GM12872 (cell line): ENCODE results near the gene RABL2B.

Experiments used
- TF ChIP-seq, protein P1 (sequence below): IDR thresholded peaks from 3 replicates; pipeline ENCODE4 v1.5.1; 2011; ENCODE audit warnings: low read depth, mild to moderate bottlenecking, low read length, moderate library complexity; ENCODE audit not compliant: insufficient read depth

RABL2B gene

DNA sequence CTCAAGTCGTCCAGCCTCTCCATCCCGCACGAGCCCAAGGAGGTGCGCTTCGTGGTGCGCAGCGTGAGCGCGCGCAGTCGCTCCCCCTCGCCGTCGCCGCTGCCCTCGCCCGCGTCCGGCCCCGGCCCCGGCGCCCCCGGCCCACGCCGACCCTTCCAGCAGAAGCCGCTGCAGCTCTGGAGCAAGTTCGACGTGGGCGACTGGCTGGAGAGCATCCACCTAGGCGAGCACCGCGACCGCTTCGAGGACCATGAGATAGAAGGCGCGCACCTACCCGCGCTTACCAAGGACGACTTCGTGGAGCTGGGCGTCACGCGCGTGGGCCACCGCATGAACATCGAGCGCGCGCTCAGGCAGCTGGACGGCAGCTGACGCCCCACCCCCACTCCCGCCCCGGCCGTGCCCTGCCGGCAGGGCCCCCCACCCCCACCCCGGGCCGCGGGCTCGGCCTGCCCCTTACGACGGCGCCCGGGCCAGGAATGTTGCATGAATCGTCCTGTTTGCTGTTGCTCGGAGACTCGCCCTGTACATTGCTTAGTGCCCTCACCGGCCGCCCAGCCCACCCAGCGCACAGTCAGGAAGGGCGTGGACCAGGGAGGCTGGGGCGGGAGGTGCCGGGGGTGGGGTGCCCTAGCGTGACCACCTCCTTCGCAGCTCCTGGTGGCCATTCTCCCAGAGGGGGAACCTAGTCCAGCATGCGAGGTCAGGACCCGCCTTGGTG is 52.3 kb downstream of the RABL2B start:
- TF ChIP-seq, protein P1, sequence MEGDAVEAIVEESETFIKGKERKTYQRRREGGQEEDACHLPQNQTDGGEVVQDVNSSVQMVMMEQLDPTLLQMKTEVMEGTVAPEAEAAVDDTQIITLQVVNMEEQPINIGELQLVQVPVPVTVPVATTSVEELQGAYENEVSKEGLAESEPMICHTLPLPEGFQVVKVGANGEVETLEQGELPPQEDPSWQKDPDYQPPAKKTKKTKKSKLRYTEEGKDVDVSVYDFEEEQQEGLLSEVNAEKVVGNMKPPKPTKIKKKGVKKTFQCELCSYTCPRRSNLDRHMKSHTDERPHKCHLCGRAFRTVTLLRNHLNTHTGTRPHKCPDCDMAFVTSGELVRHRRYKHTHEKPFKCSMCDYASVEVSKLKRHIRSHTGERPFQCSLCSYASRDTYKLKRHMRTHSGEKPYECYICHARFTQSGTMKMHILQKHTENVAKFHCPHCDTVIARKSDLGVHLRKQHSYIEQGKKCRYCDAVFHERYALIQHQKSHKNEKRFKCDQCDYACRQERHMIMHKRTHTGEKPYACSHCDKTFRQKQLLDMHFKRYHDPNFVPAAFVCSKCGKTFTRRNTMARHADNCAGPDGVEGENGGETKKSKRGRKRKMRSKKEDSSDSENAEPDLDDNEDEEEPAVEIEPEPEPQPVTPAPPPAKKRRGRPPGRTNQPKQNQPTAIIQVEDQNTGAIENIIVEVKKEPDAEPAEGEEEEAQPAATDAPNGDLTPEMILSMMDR: no peak

DNA sequence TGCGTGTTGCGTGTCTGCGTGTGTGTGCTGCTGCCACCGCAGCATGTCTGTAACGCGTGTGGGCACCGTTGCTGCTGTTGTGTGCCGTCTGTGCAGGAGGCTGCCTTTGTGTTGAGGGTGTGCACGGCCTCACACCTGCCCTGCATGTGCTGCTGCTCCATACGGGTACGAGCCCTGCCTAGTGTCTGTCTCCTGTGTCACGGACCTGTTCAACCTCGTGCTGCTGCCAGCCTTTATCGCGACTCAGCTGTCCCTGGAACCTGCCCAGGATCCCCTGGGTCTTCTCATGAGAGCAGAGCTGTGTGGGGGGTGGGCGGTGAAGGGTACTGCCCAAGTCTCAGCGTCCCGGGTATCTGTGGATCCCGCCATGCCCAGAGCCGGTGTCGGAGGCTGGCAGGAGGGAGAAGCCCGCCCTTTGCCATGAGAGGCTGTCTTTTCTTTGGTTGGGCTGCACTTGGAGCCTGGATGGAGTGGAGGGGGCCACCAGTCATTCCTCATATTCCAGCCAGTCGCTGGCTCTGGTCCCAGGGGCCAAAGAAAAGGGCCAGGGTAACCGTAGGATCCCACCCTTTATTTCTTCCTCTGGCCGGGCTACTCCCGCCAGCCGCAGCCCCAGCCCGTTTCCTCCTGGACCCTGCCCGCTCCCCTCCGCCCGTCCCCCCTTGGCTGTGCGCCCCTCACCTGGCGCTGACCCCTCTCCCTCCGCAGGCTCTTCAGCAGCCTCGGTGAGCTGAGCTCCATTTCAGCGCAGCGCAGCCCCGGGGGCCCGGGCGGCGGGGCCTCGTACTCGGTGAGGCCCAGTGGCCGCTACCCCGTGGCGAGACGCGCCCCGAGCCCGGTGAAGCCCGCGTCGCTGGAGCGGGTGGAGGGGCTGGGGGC is 53.2 kb downstream of the RABL2B start:
- TF ChIP-seq, protein P1: no peak

DNA sequence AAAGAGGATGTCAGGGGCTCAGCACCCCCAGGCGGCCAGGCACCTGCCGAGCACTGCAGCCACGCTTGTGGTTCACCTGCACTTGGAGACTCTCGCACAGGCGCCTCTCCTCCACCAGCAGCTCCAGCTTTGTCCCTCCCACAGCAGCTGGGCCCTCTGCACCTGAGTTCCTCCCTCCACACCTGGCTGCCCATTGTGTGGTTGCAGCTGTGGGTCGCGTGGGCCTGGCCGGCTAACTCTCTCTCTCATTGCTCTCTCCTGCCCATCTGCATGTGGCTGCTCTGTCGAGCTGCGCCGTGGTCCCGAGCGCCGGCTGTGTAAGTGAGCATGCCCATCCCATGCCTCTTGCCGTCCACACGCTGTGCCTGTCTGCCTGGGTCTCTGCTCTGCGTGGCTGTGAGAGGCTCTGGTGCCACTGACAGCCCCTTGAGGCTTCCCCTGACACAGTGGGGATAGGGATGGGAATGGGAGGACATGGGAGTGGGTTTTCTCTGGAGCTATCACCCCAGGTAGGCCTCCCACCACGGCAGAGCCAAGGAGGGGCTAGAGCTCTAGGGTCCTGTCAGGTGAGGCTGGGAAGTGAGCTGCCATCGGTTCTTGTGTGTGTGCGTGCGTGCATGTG is 53.9 kb downstream of the RABL2B start:
- TF ChIP-seq, protein P1: no peak

DNA sequence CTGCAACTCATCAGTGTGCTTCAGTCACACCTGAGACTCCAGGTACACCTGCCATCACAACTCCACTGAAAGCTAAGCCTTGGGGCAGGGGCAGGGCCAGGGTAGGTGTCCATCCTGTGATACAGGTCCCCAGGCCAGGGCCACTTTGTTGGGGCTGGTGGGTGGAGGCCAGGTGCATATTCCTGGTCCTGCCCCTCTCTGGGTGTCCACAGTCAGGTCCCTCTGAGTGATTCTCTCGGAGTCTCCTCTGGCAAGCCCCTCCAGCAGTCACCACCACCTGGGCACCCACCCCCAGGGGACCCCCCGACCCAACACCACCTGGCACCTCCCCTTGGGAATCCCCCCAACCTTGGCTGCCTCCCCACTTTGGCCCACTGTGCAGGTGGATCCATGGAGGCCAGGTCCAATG is 54.9 kb downstream of the RABL2B start:
- TF ChIP-seq, protein P1: no peak

DNA sequence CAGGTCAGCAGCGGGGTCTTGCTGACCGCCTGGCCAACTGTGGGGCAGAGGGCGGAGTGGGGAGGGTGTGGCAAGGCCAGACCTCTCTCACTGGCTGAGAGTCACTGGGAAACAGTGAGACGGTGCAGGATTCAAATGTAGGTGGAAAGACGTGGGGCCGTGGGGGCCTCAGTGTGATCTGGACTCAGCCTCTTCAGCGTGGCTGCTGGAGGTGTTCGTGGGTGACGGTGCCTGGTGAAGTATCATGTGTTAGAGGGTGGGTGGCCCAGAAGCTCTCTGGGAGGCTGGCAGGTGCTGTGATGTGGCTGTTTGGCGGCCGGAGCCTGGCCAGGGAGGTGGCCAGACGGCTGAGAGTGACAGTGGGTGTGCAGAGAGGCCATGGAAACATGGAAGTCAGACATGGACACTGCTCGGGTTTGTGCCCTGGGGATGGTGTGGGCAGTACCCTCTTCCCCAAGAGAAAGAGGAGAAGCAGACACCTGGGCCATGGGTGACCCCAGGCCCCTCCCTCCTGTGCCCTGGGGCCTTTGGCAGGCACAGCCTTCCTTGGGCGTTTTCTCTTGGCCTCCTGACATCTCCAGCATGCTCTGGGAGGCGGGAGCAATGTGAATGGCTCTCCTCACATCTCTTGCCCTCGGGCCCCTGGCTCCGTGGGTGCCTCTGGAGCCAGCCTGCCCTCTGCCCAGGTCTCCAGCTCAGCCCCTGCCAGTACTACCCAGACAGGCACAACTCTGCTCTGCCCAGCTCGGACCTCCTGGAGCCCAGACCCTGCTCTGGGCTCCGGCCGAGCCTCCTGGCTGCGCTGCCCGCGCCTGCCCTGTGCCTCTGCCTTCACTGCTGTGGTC is 55.5 kb downstream of the RABL2B start:
- TF ChIP-seq, protein P1: no peak

DNA sequence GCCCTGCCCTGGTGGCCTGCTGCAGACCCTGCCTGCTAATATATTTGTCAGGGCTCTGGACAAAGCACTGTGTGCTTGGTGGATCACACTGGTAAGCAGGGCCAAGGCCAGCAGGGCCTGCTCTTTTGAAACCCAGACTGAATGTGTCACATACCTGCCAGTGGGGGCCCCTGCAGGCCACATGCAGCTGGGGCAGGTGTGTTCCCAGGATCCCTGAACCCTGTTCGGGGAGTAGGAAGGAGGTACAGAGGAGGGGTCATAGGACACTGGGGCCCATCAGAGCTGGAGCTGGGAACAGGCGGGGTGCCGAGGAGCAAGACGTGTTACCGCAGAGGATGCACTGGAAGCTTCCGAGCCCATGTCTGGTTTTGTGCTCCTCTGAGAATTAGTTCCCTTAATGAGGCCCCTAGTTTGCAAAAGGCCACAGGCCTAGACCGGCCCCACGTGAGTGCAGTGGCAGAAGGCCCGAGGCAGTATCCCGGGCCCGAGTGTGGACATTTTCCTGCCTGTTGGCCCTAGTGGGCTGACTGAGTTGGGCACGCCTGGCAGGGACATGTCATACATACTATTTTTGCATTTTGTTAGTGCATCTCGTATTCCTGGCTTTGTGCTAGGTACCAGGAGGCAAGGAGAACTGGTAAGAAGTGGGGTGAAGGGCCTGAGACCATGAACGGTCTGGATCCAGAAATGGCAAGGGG is 56.6 kb downstream of the RABL2B start:
- TF ChIP-seq, protein P1: no peak
